Mesodermal cell (in vitro differentiated cells): Measurements from ENCODE around the gene ADAMTS2.
A peak's percentile ranks its signal among the peaks of the same experiment; 100 is the strongest.

Experiments
- H3K27ac ChIP-seq: 2 replicates; pipeline ENCODE4 v1.7.0; 2013; ENCODE audit warnings: mild to moderate bottlenecking, low read depth, low read length, moderate library complexity; ENCODE audit not compliant: severe bottlenecking
- H3K36me3 ChIP-seq: 2 replicates; pipeline ENCODE4 v1.7.1; 2013; ENCODE audit warnings: mild to moderate bottlenecking, low read length, moderate library complexity; ENCODE audit not compliant: control insufficient read depth, insufficient read depth
- H3K4me1 ChIP-seq: one replicate; pipeline ENCODE4 v1.7.1; 2013; ENCODE audit warnings: mild to moderate bottlenecking, low read length; ENCODE audit not compliant: insufficient read depth, control insufficient read depth, poor library complexity, severe bottlenecking
- H3K4me3 ChIP-seq: 2 replicates; pipeline ENCODE4 v1.7.0; 2013; ENCODE audit warnings: low read length, control low read depth, mild to moderate bottlenecking; ENCODE audit not compliant: insufficient read depth, poor library complexity, severe bottlenecking; ENCODE audit errors: extremely low read depth
- H3K9me3 ChIP-seq: 2 replicates; pipeline ENCODE4 v1.7.1; 2013; ENCODE audit warnings: mild to moderate bottlenecking, low read length, moderate library complexity; ENCODE audit not compliant: control insufficient read depth
- WGBS, 2 experiments: methylation state at CpG; one replicate each; pipeline ENCODE4 v1.1.5; 2013; ENCODE audit warnings: missing lambda C conversion rate in 2 of 2; ENCODE audit not compliant: insufficient coverage in 2 of 2; 5-methylcytosine and 5-hydroxymethylcytosine counted together

ADAMTS2 gene

GRCh38 chr5:179354305-179354882, 9.1 kb upstream of the ADAMTS2 start:
- WGBS, 2 experiments: 83 to 93% methylated on average over 22 to 23 of the region's 23 CpGs
- Histone ChIP-seq H3K36me3 (no peaks in the 10 kb centered on the region), H3K9me3 (no peaks in the 10 kb centered on the region), H3K4me1 (no peaks in the 10 kb centered on the region), H3K27ac (no peak overlapping the region), H3K4me3 (no peak overlapping the region)

- Histone ChIP-seq H3K9me3 (no peaks in the 10 kb centered on the region), H3K27ac (no peak overlapping the region), H3K4me1 (peaks cover 6% of the 10 kb centered on the region), H3K4me3 (no peak overlapping the region), H3K36me3 (no peaks in the 10 kb centered on the region)
- 80 to 88% methylated on average over 8 to 10 of the region's 10 CpGs for WGBS, 2 experiments
These were observed 3.6 kb upstream of the ADAMTS2 start for GRCh38 chr5:179348843-179349242.

DNA sequence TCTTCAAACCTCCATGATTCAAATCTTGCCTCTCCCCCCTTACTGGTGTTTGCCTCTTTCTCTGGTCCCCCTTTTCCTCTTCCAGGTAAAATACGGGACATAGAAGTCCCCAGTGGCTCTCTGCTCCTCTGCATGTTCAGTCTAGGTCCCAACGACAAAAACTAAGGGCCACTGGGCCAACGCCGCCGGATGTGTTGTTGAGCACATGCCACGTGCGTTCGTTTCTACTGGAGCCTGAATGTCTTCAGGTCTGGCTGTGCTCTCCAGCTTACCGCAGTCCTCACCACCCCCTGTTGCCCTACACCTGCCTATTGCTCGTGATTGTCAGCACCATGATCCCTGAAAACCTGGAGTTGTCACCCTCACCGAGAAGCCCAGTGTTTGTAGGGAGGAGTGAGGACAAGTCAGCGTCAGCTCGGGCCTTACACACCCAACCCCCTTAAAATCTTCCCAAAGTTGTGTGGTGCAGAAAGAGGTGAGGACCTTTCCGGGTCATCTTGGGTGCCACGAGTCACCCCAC, 2.8 kb upstream of the ADAMTS2 start:
- WGBS, 2 experiments: 87 to 90% methylated on average over 9 to 11 of the region's 15 CpGs
- H3K36me3 ChIP-seq: no peaks in the 10 kb centered on the region
- H3K4me1 ChIP-seq: peaks cover 9% of the 10 kb centered on the region
- no peak overlapping the region for H3K4me3 ChIP-seq
- no peak overlapping the region for H3K27ac ChIP-seq
- no peaks in the 10 kb centered on the region for H3K9me3 ChIP-seq

- H3K4me3 ChIP-seq: no peak overlapping the region
- H3K9me3 ChIP-seq: no peaks in the 10 kb centered on the region
- peaks cover 13% of the 10 kb centered on the region for H3K4me1 ChIP-seq
- WGBS, 2 experiments: 71 to 88% methylated on average over 1 to 2 of the region's 2 CpGs
- no peaks in the 10 kb centered on the region for H3K36me3 ChIP-seq
- H3K27ac ChIP-seq: no peak overlapping the region
These were observed 2.3 kb upstream of the ADAMTS2 start for GRCh38 chr5:179347581-179347980.

- Histone ChIP-seq H3K36me3 (no peaks in the 10 kb centered on the region), H3K4me3 (no peak overlapping the region), H3K27ac (no peak overlapping the region), H3K4me1 (peaks cover 13% of the 10 kb centered on the region), H3K9me3 (no peaks in the 10 kb centered on the region)
- 92 to 95% methylated on average over 8 of the region's 8 CpGs for WGBS, 2 experiments
These were observed 1.6 kb upstream of the ADAMTS2 start for GRCh38 chr5:179346875-179347274.

- no peaks in the 10 kb centered on the region for H3K36me3 ChIP-seq
- 78 to 79% methylated on average over 7 of the region's 7 CpGs for WGBS, 2 experiments
- H3K9me3 ChIP-seq: no peaks in the 10 kb centered on the region
- no peak overlapping the region for H3K4me3 ChIP-seq
- no peak overlapping the region for H3K27ac ChIP-seq
- H3K4me1 ChIP-seq: peaks cover 13% of the 10 kb centered on the region
These were observed 1.1 kb upstream of the ADAMTS2 start for GRCh38 chr5:179346401-179346800.

DNA sequence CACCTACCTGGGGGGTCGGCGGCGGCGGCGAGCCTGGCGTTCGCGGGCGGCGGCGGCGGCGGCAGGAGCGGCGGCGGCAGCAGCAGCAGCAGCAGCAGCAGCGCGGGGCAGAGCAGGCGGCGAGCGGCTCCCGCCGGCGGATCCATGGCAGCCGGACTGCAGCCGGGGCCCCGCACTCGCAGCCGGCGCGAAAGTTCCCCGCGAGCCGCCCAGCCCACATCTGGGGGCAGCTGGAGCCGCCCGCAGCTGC, 153 bp downstream of the ADAMTS2 start:
- 0% methylated on average over 30 to 31 of the region's 36 CpGs for WGBS, 2 experiments

DNA sequence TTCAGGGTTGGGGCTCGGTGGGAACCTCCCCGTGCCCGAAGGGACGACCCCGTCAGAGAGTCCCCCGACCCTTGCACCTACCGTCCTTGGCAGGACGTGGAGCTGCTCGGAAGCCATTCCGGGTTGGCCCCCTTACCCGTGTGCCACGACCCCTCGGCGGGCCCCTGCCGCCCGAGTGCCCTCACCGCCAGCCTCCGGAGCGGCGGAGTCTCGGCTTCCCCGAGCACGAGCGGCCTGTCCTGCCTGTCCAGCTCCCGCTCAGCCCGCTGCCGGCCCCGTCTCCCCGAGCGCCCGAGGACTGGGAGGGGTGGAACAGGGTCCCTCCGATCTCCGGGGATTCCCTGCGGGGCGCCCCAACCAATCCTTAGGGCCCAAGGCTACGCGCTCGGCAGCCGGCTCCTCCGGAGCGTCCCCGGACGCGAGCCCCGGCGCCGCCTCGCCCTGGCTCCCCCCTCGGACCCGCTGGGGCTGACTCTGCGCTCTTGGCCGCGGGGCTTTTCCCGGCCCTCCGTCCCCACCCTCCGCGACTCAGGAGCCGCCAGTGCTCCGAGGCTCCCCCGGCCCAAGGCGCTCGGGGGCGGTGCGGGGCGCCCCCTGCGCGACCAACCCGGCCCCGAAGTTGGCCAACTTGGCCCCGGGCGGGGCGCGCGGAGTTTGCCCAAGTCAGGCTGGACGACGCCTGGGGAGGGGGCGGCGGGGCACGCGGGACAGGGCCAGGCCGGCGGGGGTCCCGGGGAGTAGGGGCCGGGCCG, 654 bp downstream of the ADAMTS2 start:
- 0 to 1% methylated on average over 66 to 67 of the region's 85 CpGs for WGBS, 2 experiments
- Histone ChIP-seq H3K27ac (no peak overlapping the region), H3K4me1 (peaks cover 13% of the 10 kb centered on the region)

More for the DNA sequence above, 153 bp downstream of the ADAMTS2 start:
- H3K36me3 ChIP-seq: no peaks in the 10 kb centered on the region
- peaks cover 13% of the 10 kb centered on the region for H3K4me1 ChIP-seq
- peak overlapping the region; percentile 60 for H3K4me3 ChIP-seq
- H3K27ac ChIP-seq: no peak overlapping the region
- H3K9me3 ChIP-seq: no peaks in the 10 kb centered on the region

GRCh38 chr5:179343719-179344430, 1.4 kb downstream of the ADAMTS2 start:
- H3K36me3 ChIP-seq: no peaks in the 10 kb centered on the region
- peaks cover 13% of the 10 kb centered on the region for H3K4me1 ChIP-seq
- peak overlapping the region; percentile 60 for H3K4me3 ChIP-seq
- H3K9me3 ChIP-seq: no peaks in the 10 kb centered on the region
- WGBS, 2 experiments: 2 to 3% methylated on average over 50 to 60 of the region's 63 CpGs
- no peak overlapping the region for H3K27ac ChIP-seq

More for the DNA sequence above, 654 bp downstream of the ADAMTS2 start:
- H3K4me3 ChIP-seq: peak overlapping the region; percentile 60
- no peaks in the 10 kb centered on the region for H3K9me3 ChIP-seq
- no peaks in the 10 kb centered on the region for H3K36me3 ChIP-seq

DNA sequence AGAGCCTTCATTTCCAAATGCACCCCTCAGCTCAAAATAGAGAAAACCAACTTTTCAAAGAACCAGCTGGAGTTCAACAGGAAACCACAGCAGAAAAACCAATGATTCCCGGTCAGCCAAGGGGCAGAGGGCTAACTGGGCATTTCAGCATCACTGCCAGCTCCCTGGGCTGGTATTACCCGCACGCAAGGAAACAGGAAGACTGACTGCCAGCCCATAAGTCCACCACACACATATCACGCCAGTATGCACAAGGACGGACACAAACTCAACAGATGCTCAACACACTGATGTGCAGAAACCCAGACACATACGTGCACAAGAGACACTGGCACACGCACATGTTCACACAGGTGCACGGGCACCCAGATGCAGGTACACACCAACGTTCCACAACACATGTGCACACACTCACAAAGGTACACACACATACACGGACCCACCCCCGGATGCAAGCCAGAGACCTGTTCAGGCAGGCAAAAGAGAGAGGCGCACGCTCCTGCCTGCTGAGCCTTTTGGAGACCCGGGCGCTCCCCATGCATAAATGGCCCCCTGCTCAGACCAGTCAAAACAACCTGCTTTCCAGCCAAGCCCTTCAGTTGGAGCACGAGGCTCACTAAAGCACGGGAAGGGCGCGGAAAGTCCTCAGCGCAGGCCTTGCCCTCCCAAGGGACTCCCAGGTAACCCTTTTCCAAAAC, 2.1 kb downstream of the ADAMTS2 start:
- Histone ChIP-seq H3K27ac (no peak overlapping the region), H3K9me3 (no peaks in the 10 kb centered on the region), H3K4me1 (peaks cover 13% of the 10 kb centered on the region), H3K4me3 (peak overlapping the region; percentile 60), H3K36me3 (no peaks in the 10 kb centered on the region)
- WGBS, 2 experiments: 40 to 48% methylated on average over 17 to 20 of the region's 20 CpGs
